Measurements from ENCODE around the gene UNKL. TPM values are rescaled to one million over a fixed set of nuclear protein-coding genes. Genes with fewer than 3 reads are reported as not detected.

Gene UNKL
- total and polyA plus RNA-seq, 2 of the 8 experiments (the other 6 are each of a cell fraction or from before 2014, with no cell fraction given): 25.1 to 31.8 TPM

DNA sequence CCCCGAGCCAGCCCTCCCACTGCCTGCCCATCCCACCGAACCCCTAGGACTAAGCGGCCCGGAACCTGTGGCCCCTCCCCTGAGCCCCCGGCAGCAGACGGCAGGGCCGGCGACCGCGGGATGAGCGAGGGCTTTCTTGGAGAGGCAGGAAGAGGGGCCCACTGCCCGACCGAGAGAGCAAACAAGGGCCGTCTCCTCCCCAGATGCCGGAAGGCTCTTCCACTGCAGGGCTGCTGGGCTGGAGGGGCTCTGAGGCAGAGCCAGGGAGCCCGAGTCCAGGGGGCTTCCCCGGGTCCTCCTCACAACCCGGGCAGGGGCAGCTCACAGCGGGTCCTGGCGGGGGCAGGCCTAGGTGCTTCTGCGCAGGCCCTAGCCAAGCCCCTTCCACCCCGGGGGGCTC, 19.3 kb upstream of the UNKL start (continued):
- no peak for TF ChIP-seq NRF1 (IDR thresholded peaks at IDR 0.05; ENCODE audit: low read depth, low read length)
